A549 (cell line): Measurements from ENCODE around the gene NXNL2. TPM values are rescaled to one million over a fixed set of nuclear protein-coding genes. Genes with fewer than 3 reads are reported as not detected.

Experiments used
- ATAC-seq, 2 experiments: fragments of 200-7000 bp in 1 of 2; fragments of >200 bp in 1 of 2; cut with Nextera tagmentation in 1 of 2; cut with Tn5 transposase in 1 of 2; 3 replicates each; pipeline versions ENCODE4 v1.8.0 to v1.9.1; 2018 to 2020; ENCODE audit warnings: mild to moderate bottlenecking in 1 of 2, moderate library complexity in 1 of 2
- CTCF ChIA-PET: fragments of 300-600 bp; sonication (Branson Sonifier 250); formaldehyde crosslinking; extraction: SDS; loops from one replicate; lab custom pipeline; 2021; ENCODE audit warnings: antibody characterized with exemption, inconsistent platforms; lab: Yijun Ruan, JAX
- POLR2A ChIA-PET: fragments of 350-600 bp; formaldehyde crosslinking; extraction: SDS; loops from one replicate; lab custom pipeline; 2021; ENCODE audit warnings: antibody characterized with exemption, inconsistent platforms; lab: Yijun Ruan, JAX
- DNase-seq, 2 experiments: peaks; one replicate each; pipeline versions ENCODE4 v3.0.0 to v3.0.0-alpha.2; 2011 to 2016; ENCODE audit warnings: low read depth in 1 of 2, low spot score in 1 of 2
- FAIRE-seq: peaks from 2 replicates; lab custom pipeline; 2011; peaks lifted over from hg19 to GRCh38; lab: Jason Lieb, UNC
- H3K27ac ChIP-seq, 2 experiments: fragments of >200 bp; sonication (Bioruptor Twin); formaldehyde crosslinking; 3 replicates each; pipeline ENCODE4 v1.5.1; 2016 to 2017
- H3K4me1 ChIP-seq: fragments of >200 bp; sonication (Bioruptor Twin); formaldehyde crosslinking; 3 replicates; pipeline ENCODE4 v1.6.1; 2016
- H3K4me2 ChIP-seq: fragments of >200 bp; sonication (Bioruptor Twin); formaldehyde crosslinking; 3 replicates; pipeline ENCODE4 v1.6.1; 2016
- H3K4me3 ChIP-seq: fragments of >200 bp; sonication (Bioruptor Twin); formaldehyde crosslinking; 3 replicates; pipeline ENCODE4 v1.5.1; 2016
- H3K9me3 ChIP-seq: fragments of >200 bp; sonication (Bioruptor Twin); formaldehyde crosslinking; 3 replicates; pipeline ENCODE4 v1.6.1; 2016
- BCL3 ChIP-seq: fragments of >200 bp; sonication (Bioruptor Twin); formaldehyde crosslinking; IDR thresholded peaks from 3 replicates; pipeline ENCODE4 v1.6.1; 2016
- CBX2 ChIP-seq: fragments of 200-600 bp; sonication (generic); IDR thresholded peaks from 2 replicates; pipeline ENCODE4 v1.6.1; 2016; ENCODE audit warnings: low read depth, mild to moderate bottlenecking, borderline replicate concordance
- CEBPB ChIP-seq, 2 experiments: fragments of >200 bp in 1 of 2; sonication (Bioruptor Twin) in 1 of 2; formaldehyde crosslinking in 1 of 2; IDR thresholded peaks; 2 replicates each; pipeline ENCODE4 v1.6.1; 2012 to 2016
- FOXS1 ChIP-seq: fragments of 250-450 bp; sonication (Bioruptor Pico); IDR thresholded peaks from 2 replicates; pipeline ENCODE4 v1.5.0; 2020; ENCODE audit warnings: mild to moderate bottlenecking, moderate library complexity
- GATA3 ChIP-seq: IDR thresholded peaks from 2 replicates; pipeline ENCODE4 v1.6.1; 2012; ENCODE audit warnings: borderline replicate concordance
- HDAC2 ChIP-seq: fragments of 200-600 bp; sonication (generic); IDR thresholded peaks from 2 replicates; pipeline ENCODE4 v1.6.1; 2016
- HES2 ChIP-seq: fragments of >200 bp; sonication (Bioruptor Twin); formaldehyde crosslinking; IDR thresholded peaks from 2 replicates; pipeline ENCODE4 v1.6.1; 2016
- HEYL ChIP-seq: fragments of 250-450 bp; sonication (Bioruptor Pico); IDR thresholded peaks from 2 replicates; pipeline ENCODE4 v1.8.0; 2021; ENCODE audit warnings: mild to moderate bottlenecking, moderate library complexity
- HOXB13 ChIP-seq: fragments of 250-450 bp; sonication (Bioruptor Pico); IDR thresholded peaks from 2 replicates; pipeline ENCODE4 v1.5.0; 2020; ENCODE audit warnings: low read depth, mild to moderate bottlenecking, moderate library complexity
- NFE2L2 ChIP-seq: fragments of 150-350 bp; conservative IDR thresholded peaks from 2 replicates; pipeline ENCODE4 v1.6.1; 2014; ENCODE audit warnings: low read length
- POLR2AphosphoS2 ChIP-seq: conservative IDR thresholded peaks from 2 replicates; pipeline ENCODE4 v1.6.1; 2012; ENCODE audit warnings: low read length, improper control_type of control experiment, inconsistent platforms
- RAD21 ChIP-seq, 2 experiments: fragments of >200 bp in 1 of 2; sonication (Bioruptor Twin) in 1 of 2; formaldehyde crosslinking in 1 of 2; IDR thresholded peaks in 1 of 2; conservative IDR thresholded peaks in 1 of 2; 2 replicates in 1 of 2; 3 replicates in 1 of 2; pipeline ENCODE4 v1.6.1; 2012 to 2018; ENCODE audit warnings: inconsistent platforms in 1 of 2
- RFX5 ChIP-seq: fragments of 450-650 bp; IDR thresholded peaks from 2 replicates; pipeline ENCODE4 v1.7.1; 2014; ENCODE audit warnings: antibody characterized with exemption, mild to moderate bottlenecking, moderate library complexity
- TFCP2L1 ChIP-seq: fragments of 250-450 bp; sonication (Bioruptor Pico); IDR thresholded peaks from 2 replicates; pipeline ENCODE4 v1.5.0; 2021; ENCODE audit warnings: mild to moderate bottlenecking
- TP53 ChIP-seq: fragments of 250-450 bp; sonication (Bioruptor Pico); IDR thresholded peaks from 2 replicates; pipeline ENCODE4 v1.5.0; 2021; ENCODE audit warnings: mild to moderate bottlenecking, moderate library complexity
- ZFP36 ChIP-seq: fragments of 450-650 bp; IDR thresholded peaks from 2 replicates; pipeline ENCODE4 v1.6.1; 2014; ENCODE audit warnings: borderline replicate concordance; ENCODE audit not compliant: partially characterized antibody
- WGBS: methylation state at CpG from one replicate; pipeline ENCODE4 v1.1.6; 2017; ENCODE audit errors: missing lambda C conversion rate; 5-methylcytosine and 5-hydroxymethylcytosine counted together
- polyA plus RNA-seq, 4 experiments: library from polyadenylated mRNA; depleted of rRNA in 3 of 4; stranded (reverse); fragments of >200 nt; fragmentation: RNase III in 1 of 4; extraction: RNeasy Plus Mini Kit Qiagen cat#74134 plus additional on column Dnase treatment in 1 of 4; gene quantifications; 2 replicates in 3 of 4; 3 replicates in 1 of 4; pipeline ENCODE4 v1.2.3, GENCODE V29; 2011 to 2017
- TF ChIP-seq, protein P1 (sequence below): fragments of >200 bp; sonication (Bioruptor Twin); formaldehyde crosslinking; IDR thresholded peaks from 3 replicates; pipeline ENCODE4 v1.5.1; 2016

Gene NXNL2
- polyA plus RNA-seq, 2 of the 4 experiments (the other 2 are of a cell fraction): 0.71 to 1.4 TPM

GRCh38 chr9:88559661-88560060 lies 24.7 kb downstream of the NXNL2 start:
- ChIA-PET CTCF (interaction anchor here (0.9 to 1.6 kb wide), 3 partner anchors 19 to 719 kb away, joined by 3 to 5 read pairs (median 3); no protein-coding TSS in a partner anchor), POLR2A (no interaction called here)
- FAIRE-seq (no peak), ATAC-seq (peak; percentile 71 to 74; a peak in 5 of 6 replicates), DNase-seq (peak in 1 of 2 experiments; percentile 11)
- H3K27ac ChIP-seq: no peak overlapping the region
- no peaks in the 10 kb centered on the region for H3K9me3 ChIP-seq
- WGBS: 49% methylated on average over 7 of the region's 7 CpGs
- H3K4me1 ChIP-seq: no peaks in the 10 kb centered on the region
- no peak overlapping the region for H3K4me2 ChIP-seq
- no peak overlapping the region for H3K4me3 ChIP-seq
- TF ChIP-seq RAD21 (conservative IDR thresholded peaks at IDR 0.05 in 1 of 2, IDR thresholded peaks at IDR 0.05 in 1 of 2) (no peak), HEYL (CRISPR knock-in tag) (no peak), HOXB13 (CRISPR knock-in tag) (no peak), NFE2L2 (no peak), CBX2 (no peak), CEBPB (IDR thresholded peaks at IDR 0.05) (no peak)

DNA sequence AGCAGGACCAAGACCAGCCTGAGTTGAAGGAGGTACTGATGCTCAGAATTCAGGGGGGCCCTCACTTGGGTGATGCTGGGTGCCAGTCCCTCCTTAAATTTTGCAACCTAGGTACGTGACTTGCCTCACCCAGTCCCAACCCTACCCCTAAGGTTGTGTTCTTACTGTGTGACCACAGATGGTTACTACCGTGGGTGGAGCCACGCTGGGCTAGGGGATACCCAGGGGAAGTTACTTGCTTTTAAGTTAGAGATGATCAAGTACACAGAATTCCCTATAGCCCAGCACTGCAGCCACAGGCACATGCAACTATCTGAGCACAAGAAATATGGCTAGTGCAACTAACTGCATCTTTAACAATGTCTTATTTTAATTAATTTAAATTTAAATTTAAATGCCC lies 32.9 kb downstream of the NXNL2 start:
- CTCF ChIA-PET: interaction anchor here (0.6 kb wide), 1 partner anchor 671 kb away, joined by 4 read pairs; no protein-coding TSS in a partner anchor

GRCh38 chr9:88571419-88571818 lies 36.4 kb downstream of the NXNL2 start:
- FAIRE-seq (no peak), ATAC-seq (no peak), DNase-seq (no peak)
- TF ChIP-seq FOXS1 (CRISPR knock-in tag): no peak
- no peak for TF ChIP-seq TFCP2L1 (CRISPR knock-in tag)
- TF ChIP-seq GATA3: no peak
- TF ChIP-seq TP53 (CRISPR knock-in tag): no peak
- TF ChIP-seq RFX5: no peak
- TF ChIP-seq BCL3: no peak
- TF ChIP-seq, protein P1, sequence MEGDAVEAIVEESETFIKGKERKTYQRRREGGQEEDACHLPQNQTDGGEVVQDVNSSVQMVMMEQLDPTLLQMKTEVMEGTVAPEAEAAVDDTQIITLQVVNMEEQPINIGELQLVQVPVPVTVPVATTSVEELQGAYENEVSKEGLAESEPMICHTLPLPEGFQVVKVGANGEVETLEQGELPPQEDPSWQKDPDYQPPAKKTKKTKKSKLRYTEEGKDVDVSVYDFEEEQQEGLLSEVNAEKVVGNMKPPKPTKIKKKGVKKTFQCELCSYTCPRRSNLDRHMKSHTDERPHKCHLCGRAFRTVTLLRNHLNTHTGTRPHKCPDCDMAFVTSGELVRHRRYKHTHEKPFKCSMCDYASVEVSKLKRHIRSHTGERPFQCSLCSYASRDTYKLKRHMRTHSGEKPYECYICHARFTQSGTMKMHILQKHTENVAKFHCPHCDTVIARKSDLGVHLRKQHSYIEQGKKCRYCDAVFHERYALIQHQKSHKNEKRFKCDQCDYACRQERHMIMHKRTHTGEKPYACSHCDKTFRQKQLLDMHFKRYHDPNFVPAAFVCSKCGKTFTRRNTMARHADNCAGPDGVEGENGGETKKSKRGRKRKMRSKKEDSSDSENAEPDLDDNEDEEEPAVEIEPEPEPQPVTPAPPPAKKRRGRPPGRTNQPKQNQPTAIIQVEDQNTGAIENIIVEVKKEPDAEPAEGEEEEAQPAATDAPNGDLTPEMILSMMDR: no peak
- no peak for TF ChIP-seq HOXB13 (CRISPR knock-in tag)
- POLR2A ChIA-PET: no interaction called here
- Histone ChIP-seq H3K4me3 (no peak overlapping the region), H3K9me3 (no peaks in the 10 kb centered on the region), H3K4me1 (0 out of 3 replicates have a peak, but pooled peaks cover 4% of the 10 kb centered on the region), H3K27ac (no peak overlapping the region), H3K4me2 (no peak overlapping the region)
- WGBS: 83% methylated on average over 5 of the region's 5 CpGs
- CTCF ChIA-PET: interaction anchor here (0.6 to 1.2 kb wide), 5 partner anchors 36 to 435 kb away, joined by 3 to 4 read pairs (median 3); partner anchors contain the start of gene NXNL2

More for the DNA sequence above, 32.9 kb downstream of the NXNL2 start:
- H3K4me1 ChIP-seq: no peaks in the 10 kb centered on the region
- no peak overlapping the region for H3K27ac ChIP-seq
- no peaks in the 10 kb centered on the region for H3K9me3 ChIP-seq
- no peak overlapping the region for H3K4me3 ChIP-seq
- no peak overlapping the region for H3K4me2 ChIP-seq
- FAIRE-seq (no peak), ATAC-seq (no peak), DNase-seq (no peak)
- WGBS: 43% methylated on average over 3 of the region's 3 CpGs
- POLR2A ChIA-PET: no interaction called here
- TF ChIP-seq, protein P1: no peak
- TF ChIP-seq HES2 (no peak), HDAC2 (no peak), POLR2AphosphoS2 (no peak), ZFP36 (no peak)
